Stimulated activated naive CD4-positive, alpha-beta T cell (primary cell): Measurements from ENCODE around the gene RCAN2.

Experiments used
- DNase-seq, 6 experiments: peaks; one replicate each; lab custom pipeline; 2025; lab: John Stamatoyannopoulos, UW

Gene RCAN2

DNA sequence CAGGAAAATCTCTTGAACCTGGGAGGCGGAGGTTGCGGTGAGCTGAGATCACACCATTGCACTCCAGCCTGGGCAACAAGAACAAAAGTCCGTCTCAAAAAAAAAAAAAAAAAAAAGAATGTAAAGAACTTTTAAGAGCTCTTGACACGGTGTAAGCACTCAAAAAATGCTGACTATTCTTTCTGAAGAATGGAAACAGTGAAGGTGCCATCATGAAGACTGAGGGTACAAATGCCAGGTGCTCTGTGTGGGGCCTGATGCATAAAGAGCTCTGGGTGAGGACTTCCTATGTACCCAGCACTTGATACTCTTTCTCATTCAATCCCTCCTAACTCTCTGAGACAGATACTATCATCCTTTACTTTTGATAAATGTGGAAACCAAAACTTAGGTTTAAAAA is 275.5 kb downstream of the RCAN2 start:
- DNase-seq = no peak

DNA sequence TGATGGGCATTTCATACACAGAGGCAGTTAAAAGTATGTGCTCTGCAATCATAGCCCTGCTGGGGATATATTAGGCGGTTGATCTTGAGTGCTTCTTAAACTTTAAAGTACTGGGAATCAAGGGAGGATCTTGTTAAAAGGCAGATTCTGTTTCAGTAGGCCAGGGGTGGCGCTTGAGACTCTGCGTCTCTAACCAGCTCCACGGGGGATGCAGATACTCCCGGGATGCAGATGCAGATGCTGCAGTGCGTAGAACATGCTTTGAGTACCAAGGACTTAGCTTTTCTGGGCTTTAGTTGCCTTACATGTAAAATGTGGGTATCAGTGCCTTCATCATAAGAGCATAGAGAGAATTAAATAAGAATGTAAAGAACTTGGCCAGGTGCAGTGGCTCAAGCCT is 276.0 kb downstream of the RCAN2 start:
- no peak for DNase-seq

DNA sequence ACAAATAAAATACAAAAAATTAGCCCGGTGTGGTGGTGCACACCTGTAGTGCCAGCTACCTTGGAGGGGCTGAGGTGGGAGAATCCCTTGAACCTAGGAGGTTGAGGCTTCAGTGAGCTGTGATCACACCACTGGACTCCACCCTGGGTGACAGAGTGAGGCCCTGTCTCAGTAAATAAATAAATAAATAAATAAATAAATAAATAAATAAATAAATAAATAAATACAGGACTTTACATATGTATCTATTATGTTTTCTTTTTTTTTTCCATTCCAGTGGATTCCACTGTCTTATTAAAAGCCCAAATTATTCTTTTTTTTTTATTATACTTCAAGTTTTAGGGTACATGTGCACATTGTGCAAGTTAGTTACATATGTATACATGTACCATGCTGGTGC is 279.3 kb downstream of the RCAN2 start:
- DNase-seq = no peak

DNA sequence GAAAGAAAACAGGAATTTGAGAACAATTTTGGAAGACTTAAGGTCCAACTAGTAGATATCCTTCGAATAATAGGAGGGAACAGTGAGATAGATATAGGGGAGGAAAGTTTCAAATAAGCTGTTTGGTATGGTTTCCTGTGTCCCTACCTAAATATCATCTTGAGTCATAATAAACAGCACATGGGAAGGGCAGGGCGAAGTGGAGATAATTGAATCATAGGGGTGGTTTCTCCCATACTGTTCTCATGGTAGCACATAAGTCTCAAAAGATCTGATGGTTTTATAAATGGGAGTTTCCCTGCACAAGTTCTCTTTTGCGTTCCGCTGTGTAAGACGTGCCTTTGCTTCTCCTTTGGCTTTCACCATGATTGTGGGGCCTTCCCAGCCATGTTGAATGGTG is 281.0 kb downstream of the RCAN2 start:
- no peak for DNase-seq

DNA sequence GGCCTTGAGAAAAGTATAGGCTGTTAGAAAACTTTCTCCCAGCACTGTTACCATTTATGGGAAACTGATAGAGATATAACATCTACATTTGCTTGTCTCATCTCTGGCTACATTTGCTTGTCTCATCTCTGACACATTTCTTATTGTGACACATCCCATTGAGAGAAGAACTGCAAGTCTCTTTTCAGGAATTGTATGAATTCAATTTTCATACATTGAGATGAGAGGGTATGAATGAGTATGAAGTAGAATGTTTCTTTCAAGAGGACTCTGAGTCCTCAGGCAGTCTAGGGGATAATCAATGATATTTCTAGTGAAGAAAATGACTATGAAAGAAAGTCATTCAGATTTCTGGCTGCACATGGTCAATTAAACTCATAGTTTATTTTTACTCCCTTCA is 282.9 kb downstream of the RCAN2 start:
- DNase-seq = no peak

DNA sequence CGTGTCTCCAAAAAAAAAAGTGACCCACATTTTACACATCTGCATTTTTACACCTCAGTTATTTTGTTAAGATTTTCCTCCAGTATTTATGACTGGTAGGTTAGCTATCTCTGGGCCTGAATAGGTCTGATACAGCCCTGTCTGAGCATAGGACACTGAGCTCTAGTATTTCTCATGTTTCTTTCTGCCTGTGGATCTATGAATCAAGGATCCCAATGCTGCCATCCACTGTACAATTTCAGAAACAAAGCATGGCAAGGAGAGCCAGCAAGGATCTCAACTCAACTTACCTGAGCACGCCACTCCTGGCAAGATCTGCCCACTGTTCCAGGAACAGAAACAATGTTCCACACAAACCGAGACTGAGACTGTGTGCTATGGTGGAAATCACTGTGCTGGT is 284.1 kb downstream of the RCAN2 start:
- no peak for DNase-seq

DNA sequence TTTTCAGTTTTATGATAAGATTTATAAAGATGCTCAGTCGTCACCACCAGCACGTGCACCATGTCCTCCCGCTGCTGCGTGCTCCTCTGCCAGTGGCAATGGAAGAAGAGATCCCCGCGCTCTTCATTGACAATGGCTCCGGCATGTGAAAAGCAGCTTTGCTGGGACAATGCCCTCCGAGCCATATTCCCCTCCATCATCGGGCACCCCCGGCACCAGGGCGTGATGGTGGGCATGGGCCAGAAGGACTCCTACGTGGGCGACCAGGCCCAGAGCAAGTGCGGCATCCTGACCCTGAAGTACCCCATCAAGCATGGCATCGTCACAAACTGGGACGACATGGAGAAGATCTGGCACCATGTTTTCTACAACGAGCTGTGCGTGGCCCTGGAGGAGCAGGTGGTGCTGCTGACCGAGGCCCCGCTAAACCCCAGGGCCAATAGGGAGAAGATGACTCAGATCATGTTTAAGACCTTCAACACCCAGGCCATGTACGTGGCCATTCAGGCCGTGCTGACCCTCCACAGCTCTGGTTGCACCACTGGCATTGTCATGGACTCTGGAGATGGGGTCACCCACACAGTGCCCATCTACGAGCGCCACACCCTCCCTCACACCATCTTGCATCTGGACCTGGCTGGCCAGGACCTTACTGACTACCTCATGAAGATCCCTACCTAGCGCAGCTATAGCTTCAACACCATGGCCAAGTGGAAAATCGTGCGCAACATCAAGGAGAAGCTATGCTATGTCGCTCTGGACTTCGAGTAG is 286.2 kb downstream of the RCAN2 start:
- no peak for DNase-seq

DNA sequence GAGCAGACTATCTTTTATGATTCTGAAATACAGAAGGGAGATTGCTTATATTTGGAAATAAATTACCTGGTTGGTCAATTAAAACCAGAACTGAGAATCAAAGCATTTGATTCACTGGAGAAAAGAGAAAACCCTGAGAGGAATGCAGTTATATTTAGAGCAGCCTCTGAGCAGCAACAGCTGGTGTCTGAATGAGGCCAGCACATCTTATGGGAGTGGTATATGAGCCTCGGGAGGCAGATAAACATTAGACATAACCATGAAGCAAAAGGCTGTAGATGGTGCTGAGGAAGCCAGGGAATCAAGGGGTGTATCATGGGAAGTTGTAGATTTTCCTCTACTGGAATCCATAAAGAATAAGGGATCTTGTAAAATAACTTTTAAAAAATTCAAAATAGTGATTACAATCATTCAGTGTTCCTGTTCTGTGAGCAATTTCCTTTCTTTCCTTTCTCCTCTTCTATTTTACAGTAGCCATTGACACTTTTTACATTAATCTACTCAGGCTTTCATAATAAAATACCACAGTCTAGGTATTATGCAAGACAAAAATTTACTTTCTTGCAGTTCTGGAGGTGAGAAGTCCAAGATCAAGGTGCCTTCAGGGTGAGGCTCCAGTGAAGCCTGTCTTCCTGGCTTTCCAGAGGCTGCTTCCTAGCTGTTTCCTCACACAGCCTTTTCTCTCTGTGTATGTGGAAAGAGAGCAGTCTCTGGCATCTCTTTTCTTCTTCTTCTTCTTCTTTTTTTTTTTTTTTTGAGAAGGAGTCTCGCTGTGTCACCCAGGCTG is 287.7 kb downstream of the RCAN2 start:
- no peak for DNase-seq

DNA sequence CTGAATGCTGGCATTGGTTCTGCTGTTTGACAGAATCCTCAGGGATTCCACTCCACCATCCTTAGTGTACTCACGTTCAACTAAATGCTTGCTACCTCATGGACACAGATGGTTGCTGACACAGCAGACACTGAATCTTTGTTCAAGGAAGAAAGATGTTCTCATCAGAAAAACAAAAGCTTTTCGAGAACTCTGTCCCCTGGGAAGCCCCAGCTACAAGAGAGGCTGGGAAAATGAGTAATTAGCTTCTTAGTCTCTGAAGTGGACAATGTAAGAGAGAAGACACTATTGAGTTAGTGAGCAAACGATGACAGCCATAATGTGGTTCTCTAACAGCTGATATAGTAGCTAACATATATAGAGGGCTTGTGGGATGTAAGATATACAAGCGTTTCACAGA is 289.5 kb downstream of the RCAN2 start:
- no peak for DNase-seq

DNA sequence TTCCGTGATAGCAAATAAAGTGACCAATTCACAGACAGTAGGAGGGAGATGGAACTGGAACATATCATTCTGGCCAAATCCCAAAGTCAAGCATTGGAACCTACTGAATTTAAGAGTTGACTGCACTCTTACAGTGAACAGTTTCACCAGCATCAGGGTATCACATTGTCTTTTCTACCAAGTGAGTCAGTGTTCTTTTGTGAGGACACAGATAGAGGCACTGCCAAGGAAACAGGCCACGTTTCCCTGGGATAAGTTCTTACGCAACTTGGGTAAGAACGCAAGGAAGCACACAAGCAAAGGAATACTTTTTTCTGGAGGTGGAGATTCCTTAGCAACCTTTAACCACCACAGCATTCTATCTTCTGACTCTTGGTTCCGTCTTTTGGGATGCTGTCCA is 291.9 kb downstream of the RCAN2 start:
- no peak for DNase-seq

DNA sequence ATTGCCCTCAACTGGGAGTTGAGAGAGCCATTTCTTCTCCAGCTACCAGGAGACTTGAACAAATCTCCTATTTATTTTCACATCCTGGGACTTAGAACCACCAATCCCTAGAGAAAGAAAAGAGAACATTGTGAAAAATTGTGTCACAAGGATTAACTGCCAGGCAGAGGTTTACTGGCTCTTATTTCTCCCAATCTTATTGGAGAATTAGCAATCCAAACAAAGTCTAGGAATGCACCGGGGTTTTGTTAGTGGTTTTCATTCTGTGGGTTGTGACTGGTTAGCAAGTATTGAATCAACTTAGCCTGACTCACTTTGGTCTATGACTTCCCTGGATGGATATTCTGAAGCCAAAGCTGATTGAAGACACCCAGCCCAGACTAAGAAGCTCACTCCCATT is 299.3 kb downstream of the RCAN2 start:
- no peak for DNase-seq

DNA sequence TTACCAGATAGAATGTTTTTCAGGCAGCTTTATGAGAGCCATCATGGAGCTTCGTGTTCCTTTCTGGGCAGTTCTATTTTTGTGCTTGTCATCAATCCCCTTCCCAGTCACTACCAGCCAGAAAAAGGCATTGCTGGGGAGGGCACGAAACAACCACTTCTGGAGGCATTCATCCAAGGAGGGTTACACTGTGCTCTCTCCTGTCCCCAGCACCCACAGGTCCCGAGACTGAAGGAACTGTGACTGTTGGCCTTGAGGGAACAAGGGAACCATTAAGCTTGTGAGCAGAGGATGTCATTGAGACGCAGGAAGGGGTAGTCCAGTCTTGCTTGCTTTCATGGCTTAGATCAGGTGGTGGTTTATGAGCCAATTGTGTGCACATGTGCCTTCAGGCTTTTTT is 300.4 kb downstream of the RCAN2 start:
- no peak for DNase-seq

DNA sequence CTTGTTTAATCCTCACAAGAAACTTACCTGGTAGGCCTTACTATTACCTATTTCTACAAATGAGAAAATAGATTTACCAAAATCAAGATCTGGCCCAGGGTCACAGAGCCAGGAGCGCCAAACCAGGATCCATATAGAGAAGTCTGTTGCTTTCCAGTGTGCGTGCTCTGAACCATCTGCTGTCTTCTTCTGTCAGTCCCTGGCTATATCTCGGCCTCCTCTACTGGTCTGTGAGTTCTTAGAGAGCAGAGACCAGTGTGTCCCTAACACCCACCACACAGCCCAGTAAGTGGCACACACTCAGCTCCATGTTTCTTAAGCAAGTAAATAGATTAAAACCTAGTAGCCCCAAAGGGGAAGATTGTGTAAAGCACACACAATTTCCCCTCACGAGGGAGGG is 301.5 kb downstream of the RCAN2 start:
- DNase-seq = no peak

DNA sequence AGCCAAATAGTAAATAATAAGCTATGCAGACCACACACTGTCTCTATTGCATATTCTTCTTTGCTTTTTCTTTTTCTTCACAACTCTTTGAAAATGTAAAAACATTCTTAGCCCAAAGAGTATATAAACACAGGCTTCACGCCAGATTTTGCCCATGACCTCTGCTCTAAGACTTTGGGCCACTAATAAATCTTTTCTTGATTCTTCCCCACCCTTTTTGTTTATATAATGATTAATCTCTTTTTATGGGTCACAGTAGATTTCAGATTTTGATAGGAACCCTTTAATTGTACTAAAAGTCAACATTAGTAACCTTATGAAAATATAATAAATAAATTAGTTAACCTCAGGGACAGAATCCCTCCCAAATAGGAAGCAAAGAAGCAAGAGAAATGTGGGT is 304.7 kb downstream of the RCAN2 start:
- no peak for DNase-seq

DNA sequence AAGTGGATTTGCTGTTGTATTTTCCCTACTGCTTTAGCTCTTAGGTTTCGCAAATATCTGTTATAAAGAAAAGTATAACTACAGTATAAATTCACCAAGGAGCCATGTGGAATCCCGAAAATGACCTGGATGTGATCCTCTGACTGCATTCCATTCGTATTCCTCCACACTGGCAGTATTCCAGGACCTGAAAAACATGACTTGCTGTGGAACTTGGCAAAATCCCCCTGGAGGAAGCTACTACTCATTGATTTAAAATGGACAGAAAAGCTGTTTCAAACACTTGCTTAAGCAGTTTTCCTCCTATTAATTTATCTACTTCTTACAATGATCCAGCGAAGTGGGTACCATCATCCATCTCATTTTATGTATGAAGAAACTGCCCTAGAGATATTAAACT is 307.1 kb downstream of the RCAN2 start:
- DNase-seq = no peak

DNA sequence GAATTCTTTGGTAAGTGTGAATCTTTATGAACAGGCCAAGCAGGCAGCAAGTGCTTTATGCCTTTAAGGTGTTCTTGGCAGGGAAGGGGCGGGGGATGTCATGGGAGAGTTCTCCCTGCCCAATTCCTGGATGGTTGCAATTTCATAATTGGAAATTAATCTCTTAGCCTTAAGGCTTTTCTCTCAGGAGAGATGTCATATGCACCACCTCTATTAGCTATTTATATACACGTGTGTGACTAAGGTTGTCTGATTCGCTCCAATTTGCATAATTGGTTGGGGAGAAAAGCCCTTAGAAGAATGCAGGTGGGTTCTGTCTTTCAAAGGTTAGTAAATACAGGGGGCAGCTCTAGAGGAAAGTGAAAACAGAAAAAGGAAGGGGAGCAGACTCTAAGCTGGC is 315.3 kb downstream of the RCAN2 start:
- DNase-seq = no peak

DNA sequence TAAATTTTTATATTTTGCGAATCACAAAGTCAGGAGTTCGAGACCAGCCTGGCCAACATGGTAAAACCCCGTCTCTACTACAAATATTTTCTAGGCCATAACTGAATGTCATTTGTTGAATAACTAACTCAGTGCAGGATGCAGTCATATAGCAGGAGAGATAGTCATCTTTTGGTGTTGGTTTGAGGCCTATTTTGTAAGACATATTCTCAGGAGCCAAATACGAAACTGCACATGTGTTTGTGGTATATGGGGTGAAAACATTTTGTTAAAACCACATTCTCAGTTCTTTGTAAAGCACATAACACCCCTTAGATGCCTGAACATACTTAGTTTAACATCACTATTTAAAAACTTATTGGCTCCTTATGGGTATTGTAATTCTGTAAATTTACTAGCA is 315.8 kb downstream of the RCAN2 start:
- peak in 1 of 6 experiments; percentile 4 for DNase-seq

DNA sequence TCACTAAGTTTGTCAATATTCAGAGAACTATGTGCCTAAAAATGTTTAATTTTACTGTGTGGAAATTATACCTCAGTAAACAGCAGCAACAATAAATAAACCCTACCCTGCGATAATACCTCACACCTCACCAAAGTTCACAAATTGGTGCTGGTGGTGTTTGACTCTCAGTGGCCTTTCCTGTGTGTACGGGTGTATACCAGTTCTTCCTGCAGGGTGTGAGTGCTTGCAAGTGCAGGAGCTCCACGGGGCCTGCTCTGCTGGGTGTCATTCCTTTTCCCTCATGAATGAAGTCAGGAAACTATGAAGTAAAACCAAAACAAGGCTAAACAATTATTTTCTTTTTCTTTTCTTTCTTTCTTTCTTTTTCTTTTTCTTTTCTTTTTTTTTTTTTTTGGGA is 316.3 kb downstream of the RCAN2 start:
- DNase-seq = no peak

DNA sequence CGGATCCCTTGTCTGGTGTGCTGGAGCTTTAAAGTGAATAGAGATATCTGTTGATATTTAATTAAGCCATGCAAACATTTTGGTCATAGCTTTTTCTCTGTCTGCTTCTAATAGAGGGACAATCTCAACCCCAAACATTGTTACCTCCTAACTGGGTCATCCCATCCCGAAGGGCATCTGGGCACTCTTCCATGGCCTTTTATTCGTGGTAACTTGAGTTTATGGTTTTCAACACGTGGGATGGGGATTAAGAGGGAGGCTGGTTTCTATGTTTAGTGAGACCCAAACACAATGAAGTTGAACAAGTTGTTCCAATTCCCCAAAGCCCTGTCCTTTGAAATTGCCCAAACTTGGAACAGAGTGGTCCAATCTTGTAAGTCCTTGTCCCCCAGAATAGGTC is 319.1 kb downstream of the RCAN2 start:
- no peak for DNase-seq
